GM21360 (cell line): ENCODE measurements around the gene ABCC8.

Source experiments
- ATAC-seq: cut with Tn5 transposase; IDR thresholded peaks from one replicate; pipeline ENCODE4 v1.9.1; 2021; ENCODE audit warnings: mild to moderate bottlenecking, moderate library complexity; ENCODE audit not compliant: unreplicated experiment

The ABCC8 gene

DNA sequence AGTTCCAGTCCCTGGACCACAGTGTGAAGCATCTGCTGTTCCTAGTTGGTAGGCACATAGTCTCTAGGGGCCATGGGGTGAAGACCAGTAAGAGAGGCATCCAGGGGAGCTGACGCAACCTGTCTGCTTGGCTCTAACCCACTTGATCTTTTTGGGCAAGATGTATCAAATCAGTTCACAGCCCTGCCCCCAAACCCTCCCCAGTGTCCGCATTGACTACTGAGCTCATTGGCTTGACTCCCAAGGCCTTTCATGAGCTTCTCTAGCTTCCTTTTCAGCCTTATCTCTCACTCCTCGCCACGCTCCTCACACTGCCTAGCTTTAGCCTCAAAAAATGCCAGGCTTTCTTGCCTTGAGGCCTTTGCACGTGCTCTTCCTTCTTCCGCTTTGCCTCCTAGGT lies 29.7 kb upstream of the ABCC8 start:
- no peak for ATAC-seq

DNA sequence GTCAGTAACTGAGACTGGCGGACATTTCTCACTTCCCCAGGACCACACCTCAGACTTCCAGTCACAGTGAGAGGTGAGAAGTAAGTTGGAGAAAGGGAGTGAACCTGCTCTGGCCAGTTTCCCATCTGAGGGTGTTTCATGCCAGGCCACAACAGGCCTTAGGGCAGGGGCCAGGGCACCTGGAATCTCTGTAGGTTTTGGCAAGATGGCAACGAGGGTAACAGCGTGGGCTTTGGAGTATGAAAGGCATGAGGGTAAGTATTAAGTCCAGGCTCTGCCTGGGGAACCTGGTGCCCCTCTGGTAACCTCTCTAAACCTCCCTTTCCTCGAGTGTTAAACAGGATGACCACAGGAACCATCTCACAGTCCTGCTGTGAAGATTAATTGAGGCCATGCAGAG lies 28.5 kb upstream of the ABCC8 start:
- ATAC-seq, result no peak

DNA sequence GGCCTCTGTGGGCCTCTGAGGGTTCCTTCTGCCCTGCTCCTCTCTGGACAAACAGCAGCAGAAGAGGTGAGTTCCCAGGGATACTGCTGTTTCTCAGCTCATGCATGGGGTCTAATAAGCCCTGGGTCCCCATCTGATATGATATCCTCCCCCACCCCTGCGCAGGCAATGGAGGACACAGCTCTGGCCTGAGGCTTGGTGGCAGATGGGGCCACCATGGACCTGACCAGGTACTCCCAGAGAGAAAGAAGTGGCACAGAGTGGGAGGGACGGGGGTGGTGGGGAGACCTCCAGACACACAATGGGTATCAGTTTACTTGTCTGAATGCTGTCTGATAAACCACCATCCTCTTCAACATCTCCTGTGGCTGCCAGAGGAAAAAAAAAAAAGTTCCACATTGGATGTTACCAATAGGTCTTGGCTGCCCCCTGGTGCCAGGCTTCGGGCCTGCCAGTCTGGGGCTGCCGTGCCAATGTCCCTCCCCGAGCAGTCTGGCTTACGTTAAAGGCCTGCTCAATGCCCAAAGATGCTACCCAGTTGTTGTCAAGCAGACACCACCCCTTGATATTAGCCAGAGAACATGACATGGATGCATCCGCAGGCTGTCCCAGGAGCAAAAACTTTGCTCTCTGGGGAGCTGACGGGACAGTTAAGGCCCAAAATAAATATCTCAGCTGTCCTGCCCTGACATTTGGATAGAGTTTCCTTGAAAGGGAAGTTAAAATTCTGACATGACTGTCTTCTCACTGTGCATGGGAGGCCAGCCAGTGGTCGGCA lies 27.9 kb upstream of the ABCC8 start:
- ATAC-seq, result no peak

DNA sequence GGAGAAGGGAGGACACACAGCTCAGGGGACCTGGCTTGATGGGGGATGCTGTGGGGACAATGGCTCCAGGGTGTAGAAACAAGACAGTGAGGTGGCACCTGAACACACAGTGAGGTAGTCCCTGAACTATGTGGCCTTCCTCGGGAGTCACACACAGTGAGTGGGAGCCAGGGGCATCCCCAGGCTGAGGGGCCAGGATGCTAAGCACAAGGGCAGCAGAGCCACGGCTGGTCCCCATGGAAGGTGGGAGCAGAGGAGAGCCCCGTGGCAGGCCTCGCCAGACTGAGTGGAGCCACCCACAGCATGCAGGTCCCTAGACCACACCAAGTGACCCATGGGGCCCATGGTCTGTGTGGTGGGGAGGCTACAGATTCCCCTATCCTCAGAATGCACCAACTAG lies 26.0 kb upstream of the ABCC8 start:
- ATAC-seq, result no peak

DNA sequence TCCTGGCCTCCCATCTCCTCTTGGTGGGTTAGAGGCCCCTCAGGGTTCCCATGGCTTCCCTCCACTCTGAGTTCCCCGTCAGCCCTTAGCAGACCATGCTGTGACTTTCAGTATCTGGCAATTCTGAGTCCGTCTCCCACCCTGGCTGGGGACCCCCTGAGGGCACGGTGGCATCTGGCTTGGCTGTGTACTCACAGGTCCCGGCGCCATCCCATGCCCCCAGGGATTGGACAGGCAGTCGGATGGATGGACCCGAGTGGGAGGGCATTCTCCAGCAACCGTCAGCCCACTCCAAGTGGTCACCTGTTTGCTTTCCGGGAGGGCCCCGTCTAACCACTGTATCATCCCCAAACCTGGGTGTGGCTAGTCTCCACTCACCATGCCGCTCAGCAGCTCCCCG lies 24.0 kb upstream of the ABCC8 start:
- no peak for ATAC-seq

DNA sequence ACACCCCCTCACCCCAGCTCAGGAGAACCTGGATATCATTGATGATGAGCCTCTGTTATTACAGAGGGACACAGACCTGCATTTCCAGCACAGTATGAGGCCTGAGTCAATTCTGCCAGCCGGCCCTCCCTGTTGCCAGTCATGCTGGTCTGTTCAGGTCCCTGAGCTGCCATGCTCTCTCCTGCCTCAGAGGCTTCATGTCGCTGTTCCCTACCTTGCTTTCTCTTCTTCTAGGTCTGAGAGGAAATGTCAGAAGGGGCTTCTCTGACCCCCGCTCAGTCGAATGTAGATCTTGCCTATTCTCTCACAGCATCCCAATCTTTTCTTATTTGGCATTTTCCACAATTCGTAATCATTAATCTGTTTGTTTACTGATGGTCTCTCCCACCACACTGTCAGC lies 21.8 kb upstream of the ABCC8 start:
- no peak for ATAC-seq

DNA sequence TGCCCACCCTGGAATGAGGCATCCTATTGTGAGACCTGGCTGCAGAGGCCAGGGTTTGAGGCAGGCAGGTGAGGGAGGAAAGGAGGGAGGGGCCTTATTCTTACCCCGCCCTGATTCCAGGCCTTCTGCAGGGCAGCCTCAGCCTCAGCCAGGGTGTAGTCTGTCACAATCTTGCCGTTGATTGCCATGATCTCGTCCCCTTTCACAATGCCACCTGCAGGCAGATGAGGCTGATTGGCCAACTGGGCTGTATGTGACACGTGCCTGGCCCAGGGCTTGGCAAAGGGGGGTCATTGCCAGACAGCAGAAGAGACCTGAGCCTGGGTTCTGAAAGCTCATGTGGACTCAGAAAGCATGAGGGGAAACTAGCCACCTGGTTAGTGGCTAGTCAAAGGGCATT lies 21.4 kb upstream of the ABCC8 start:
- no peak for ATAC-seq

DNA sequence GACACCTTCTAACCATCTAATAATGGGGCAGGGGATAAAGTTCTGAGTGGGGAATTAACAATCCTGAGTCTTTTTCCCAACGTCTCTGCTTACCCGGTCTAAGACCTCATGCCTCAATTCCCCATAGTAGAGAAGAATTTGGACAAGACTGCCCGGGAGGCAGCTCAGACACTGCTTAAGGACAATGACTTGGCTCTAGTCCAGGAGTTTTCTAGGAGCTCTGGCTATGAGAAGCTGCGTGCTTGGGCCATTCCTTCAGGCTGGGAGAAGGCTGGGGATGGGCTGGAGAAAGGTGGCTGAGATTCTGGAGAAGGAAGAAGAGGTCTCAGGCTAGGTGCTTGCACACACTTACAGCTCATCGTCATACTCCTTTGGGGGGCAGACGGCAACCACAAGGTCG lies 19.8 kb upstream of the ABCC8 start:
- no peak for ATAC-seq

DNA sequence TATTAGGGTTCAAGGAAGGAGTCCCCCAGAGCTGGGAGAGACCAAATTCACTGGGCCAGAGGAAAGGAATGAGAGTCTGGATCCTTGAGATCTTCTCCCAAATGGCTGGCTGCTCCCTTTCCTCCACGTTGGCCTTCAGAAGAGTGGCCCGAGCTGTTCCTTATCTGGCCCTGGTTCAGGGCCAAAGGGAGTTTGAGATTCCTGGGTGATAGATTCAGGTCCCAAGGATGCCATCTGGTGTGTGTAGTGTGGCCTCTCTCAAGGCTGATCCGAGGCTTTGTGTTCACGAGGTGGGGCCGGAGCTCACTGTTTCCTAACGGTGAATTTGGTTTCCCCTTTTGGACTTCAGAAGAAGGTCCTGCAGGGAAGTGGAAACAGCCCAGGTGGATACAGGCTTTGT lies 17.4 kb upstream of the ABCC8 start:
- no peak for ATAC-seq

DNA sequence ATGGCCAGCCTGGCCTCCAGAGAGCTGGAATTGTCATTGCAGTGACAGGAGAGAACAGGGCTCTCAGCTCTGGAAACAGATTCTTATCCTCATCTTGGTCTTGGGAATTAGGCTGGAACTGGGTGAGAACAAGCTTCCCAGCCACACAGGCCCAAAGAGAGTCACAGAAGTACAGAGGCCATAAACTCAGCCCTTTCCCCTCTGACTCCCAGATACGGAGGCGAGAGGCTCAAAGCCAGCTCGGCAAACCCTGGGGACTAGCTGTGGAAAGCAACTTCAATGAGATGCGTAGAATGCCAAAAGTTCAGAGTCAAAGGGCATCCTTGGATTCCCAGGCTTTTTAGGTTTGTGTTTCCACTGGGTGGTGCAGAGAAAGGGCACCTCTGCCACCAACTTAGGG lies 14.3 kb upstream of the ABCC8 start:
- no peak for ATAC-seq

DNA sequence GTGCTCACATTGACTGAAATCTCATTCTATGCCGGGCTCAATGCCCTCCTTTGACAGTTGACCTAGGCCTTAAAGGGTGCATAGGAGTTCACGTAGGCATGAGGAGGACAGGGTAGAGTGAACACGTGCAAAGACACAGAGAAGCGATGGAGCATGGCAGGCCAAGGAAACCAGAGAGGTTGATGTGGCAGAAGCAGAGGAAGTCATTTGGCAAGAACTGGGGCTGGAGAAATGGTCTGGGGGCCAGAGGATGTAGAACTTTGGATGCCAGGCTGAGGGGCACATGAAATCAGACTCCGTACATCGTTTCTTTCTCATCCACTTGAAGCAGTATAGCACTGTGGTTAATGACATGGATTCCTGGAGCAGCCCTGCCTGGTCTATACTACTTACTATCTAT lies 13.6 kb upstream of the ABCC8 start:
- no peak for ATAC-seq

DNA sequence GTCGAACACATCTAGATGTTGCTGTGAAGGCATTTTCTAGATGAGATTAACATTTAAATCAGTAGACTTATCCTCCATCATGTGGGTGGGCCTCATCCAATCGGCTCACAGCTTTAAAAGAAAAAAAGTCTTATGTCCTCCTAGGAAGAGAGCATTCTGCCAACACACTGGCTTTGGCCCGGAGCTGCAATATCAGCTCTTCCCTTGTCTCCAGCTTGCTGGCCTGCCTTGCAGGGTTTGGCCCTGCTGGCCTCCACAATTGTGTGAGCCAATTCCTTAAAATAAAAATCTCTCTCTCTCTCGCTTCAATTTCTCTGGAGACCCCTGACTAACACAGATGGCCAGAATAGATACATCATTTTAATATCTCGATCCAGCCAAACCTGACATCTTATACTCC lies 13.1 kb upstream of the ABCC8 start:
- ATAC-seq, result no peak

DNA sequence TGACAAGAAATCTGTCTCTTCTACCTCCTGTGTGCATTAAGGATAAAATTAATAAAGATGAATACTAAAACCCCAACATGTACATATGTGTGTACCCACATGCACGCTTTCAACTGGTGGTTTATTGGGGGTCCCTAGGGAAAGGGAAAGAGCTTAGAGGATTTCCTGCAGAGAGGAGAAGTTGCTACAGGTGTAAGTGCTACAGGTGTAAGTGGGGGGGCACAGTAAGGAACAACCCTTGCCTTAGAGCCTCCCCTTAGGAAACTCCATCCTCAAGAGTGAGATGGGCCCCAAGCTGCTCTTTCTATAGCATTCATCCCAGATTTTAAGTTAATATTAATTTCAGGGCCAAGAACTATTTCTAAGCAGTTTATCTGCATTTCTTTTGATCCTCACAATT lies 11.9 kb upstream of the ABCC8 start:
- ATAC-seq, result no peak

DNA sequence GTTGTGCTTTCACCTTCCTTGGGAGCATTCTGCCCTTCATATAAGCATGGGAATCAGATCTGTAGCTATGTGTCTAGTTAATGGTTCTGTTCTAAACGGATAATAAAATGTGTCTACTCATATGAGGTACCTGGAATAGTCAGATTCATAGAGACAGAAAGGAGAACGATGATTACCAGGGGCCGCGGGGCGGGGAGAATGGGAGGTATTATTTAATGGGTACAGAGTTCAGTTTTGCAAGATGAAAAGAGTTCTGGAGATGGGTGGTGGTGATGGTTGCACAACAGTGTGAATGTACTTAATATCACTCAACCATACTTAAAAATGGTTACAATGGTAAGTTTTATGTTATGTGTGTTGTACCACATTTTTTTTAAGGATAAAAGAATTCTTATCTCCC lies 10.0 kb upstream of the ABCC8 start:
- no peak for ATAC-seq

DNA sequence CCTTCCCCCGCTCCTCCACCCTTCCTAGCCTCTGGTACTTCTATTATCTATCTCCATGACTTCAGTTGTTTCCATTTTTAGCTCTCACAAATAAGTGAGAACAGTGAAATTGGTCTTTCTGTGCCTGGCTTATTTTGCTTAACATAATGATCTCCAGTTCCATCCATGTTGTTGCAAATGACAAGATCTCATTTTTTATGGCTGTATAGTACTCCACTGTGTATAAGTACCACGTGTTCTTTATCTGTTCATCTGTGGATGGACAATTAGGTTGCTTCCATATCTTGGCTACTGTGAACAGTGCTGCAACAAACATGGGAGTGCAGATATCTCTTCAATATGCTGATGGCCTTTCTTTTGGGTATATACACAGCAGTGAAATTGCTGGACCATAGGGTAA lies 6.9 kb upstream of the ABCC8 start:
- no peak for ATAC-seq

DNA sequence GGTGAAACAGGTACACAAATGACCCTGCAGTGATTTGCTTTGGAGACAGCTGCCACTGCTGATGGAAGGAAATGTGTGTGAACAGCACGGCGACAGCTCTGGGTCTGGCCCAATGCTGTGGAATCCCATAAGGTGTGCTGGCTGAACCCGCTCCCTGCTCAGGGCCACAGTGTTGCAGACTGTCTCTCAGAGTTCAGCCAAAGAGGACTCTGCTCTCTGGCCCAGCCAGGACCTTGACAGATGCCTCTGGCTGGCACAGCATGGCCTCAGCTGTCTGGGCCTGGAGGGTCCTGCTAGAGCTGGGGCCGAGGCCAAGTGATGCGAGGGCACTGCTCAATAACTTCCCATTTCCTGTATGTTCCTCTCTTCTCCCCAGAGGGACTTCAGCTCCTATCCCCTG lies 5.3 kb upstream of the ABCC8 start:
- ATAC-seq, result no peak

DNA sequence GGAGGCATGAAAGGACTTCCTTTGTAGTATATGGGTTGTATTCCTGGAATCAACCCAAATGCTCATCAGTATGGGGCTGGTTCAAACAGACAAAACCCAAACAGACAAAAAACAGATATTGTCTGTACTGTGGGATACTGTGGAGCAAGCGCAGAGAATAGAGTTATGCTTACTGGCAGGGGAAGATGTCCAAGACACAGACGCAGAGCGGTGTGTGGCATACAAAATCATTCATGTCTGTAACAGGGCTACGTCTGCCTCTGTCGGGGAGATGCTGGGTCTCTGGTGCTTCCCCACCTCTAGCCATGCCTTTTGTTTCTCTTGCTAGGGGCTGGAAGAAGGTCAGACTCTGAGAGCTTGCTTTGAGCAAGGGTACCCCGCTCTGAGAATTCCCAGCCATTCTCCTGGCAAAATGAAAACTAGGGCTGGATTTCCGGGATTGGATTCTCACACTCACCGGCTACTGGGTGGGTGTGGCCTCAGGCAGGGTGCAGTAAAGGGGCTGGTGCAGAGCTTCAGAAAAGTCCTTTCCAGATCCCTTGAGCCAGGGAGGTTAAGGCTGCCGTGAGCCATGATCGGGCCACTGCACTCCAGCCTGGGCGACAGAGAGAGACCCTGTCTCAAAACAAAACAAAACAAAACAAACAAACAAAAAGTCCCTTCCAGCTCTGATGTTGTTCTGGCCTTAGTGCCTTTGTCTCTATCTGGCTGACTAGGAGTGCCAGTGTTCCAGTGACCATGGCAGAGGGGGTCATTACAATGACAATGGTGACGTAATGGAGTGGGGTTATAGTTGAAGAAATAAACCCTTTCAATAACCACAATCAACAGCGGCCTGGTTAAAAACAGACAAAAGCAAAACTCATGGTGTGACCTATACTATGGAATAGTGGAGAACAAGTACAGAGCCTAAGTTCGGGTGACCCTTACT lies 2.9 kb upstream of the ABCC8 start:
- ATAC-seq, result no peak

DNA sequence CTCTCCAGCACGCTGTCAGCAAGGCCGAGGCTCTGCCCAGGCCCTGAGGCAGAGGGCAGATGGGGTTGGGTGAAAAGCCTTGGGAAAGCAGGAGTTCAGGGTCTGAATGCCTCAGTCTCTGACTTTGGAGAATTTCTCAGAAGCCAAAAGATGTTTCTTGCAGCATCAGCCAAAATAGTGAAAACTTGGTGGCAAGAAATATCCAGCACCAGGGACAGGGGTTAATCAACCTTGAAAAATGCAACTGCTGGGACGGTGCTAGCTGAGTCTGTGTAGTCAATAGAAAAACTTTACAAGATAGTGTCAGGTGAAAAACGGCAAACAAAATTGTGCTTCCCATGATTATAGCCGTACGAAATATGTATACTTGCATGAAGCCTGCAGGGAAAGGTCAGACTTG lies 1.4 kb upstream of the ABCC8 start:
- ATAC-seq, result no peak

DNA sequence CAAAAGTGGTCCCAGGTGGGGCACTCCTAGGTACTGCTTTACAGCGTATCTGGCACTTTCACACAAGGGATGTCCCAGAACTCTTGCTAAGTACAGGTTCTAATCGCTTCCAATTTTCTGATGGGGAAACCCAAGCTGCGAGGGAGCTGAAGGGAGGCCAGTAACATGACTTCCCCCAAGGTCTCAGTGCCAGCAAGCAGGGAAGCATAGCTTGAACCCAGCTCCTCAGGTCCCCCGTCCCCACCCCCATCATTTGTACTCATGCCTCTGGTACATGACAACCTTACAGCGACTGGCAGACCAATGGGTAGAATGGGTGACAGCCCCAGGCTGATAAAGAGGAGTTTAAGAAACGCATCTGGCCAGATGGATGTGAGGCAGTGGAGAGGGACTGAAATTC lies 716 bp upstream of the ABCC8 start:
- ATAC-seq, result no peak

DNA sequence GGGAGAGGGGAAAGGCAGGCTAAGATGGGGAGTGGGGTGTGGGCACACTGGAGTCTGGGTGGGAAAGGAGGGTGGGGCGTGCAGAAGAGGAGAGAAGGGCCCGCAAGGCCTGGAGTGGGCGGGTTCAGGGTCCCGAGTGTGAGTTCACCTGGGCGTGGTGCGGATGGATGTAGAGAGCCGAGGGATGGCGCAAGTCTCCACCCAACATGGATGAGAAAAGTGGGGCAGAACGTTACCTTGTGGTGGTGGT lies 364 bp upstream of the ABCC8 start:
- no peak for ATAC-seq

DNA sequence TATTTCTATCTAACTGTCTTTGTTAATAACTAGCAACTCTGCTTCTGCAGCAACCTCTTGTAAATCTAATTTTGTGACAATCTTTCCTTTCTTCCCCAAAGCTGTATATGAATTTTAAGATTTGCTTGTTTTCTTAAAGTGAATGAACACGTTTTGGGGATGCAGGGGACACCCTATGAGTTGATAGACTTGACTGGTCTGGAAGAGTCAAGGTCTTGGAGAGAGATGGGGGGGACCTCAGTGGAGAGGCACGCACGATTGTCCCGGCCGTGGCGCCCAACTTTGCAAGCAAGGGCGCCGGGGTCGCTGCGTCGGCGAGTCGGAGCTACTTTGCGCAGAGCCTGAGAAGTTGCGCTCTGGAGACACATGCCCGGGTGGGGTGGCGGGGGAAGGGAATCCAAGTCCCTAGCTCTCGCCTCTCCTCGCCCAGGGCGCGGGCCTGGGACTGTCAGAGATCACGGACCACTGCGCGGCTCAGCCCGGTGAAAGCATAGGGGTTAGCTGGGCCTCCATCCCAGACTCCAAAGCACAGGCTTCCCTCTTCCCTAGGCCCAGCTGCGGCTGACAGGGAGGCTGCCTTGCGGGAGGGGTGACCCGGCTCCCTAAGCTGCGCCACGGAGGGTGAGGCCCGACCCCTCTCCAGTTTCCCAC lies 854 bp downstream of the ABCC8 start:
- no peak for ATAC-seq

DNA sequence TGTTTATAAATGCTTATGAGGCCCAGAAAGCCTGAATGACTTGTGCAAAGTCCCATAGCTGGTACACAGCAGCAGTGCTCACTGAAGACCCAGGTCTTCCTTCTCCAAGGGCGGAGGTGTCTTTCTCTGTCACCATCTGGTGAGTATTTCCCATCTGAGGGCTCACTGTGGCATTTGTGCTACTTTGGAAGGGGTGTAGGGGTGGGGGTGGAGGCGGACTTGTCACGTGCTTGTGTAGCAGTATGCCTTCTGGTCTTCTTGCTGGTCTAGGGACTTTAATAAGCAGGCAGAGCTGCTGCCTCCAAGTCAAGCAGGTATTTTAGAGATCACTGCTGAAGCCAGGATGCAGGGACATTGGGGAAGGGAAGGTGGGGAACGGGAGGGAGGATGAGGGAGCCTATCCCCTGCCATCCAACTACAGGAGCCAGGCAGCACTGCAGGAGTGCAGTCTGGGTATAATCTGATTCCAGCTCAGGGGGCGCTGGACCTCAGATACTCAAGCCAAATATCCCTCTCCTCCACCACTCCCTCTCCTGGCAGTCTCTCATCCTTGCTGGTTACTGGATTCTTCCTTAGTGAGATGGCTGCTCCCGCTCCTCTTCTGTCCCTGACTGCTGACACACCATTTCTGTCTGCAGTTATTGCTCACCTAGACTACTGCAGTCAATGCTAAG lies 3.4 kb downstream of the ABCC8 start:
- ATAC-seq, result no peak
